PC-3 (cell line): Measurements from ENCODE around the gene KIF20A. TPM values are rescaled to one million over a fixed set of nuclear protein-coding genes. Genes with fewer than 3 reads are reported as not detected.
"Not testable (repeated sequence)": the region's sequence is repeated elsewhere in the genome, so short reads cannot be mapped to it uniquely, and the experiment has no call there.

Source experiments
- ATAC-seq: fragments of 200-7000 bp; cut with Tn5 transposase; 2 replicates; pipeline ENCODE4 v1.9.1; 2020; ENCODE audit warnings: mild to moderate bottlenecking, moderate library complexity
- BruUV-seq: library from RNA; stranded (reverse); fragments of 400-500 nt; replicated peaks from 2 replicates; lab custom pipeline; 2021; lab: Mats Ljungman, UMichigan
- CTCF ChIA-PET: fragments of 300-600 bp; sonication (Branson Sonifier 250); formaldehyde crosslinking; loops from one replicate; lab custom pipeline; 2022; ENCODE audit warnings: antibody characterized with exemption; lab: Charles Lee
- POLR2A ChIA-PET: fragments of 300-600 bp; sonication (Branson Sonifier 250); formaldehyde crosslinking; loops from one replicate; lab custom pipeline; 2022; ENCODE audit warnings: antibody characterized with exemption; ENCODE audit not compliant: unreplicated experiment; lab: Charles Lee
- DNase-seq: peaks from one replicate; pipeline ENCODE4 v3.0.0-alpha.2; 2015
- H2AFZ ChIP-seq: fragments of 300-600 bp; sonication (generic); 2 replicates; pipeline ENCODE4 v1.6.0; 2016; ENCODE audit warnings: antibody characterized with exemption, low read length
- H3F3A ChIP-seq: fragments of 300-600 bp; sonication (generic); one replicate; pipeline ENCODE4 v1.6.0; 2017; ENCODE audit warnings: antibody characterized with exemption, low read length, control low read depth, mild to moderate bottlenecking; ENCODE audit not compliant: unreplicated experiment
- H3K27ac ChIP-seq: fragments of 300-600 bp; sonication (generic); 2 replicates; pipeline ENCODE4 v1.5.1; 2016; ENCODE audit warnings: mild to moderate bottlenecking, low read length
- H3K27me3 ChIP-seq: fragments of 300-600 bp; sonication (generic); 2 replicates; pipeline ENCODE4 v1.6.1; 2016; ENCODE audit warnings: low read length, mixed read lengths
- H3K36me3 ChIP-seq: fragments of 300-600 bp; sonication (generic); 2 replicates; pipeline ENCODE4 v1.6.1; 2016; ENCODE audit warnings: low read depth, mixed run types, low read length, mixed read lengths
- H3K4me1 ChIP-seq: fragments of 300-600 bp; sonication (generic); 2 replicates; pipeline ENCODE4 v1.5.1; 2016; ENCODE audit warnings: low read length; ENCODE audit not compliant: insufficient read depth
- H3K4me2 ChIP-seq: fragments of 300-600 bp; sonication (generic); 2 replicates; pipeline ENCODE4 v1.6.0; 2016; ENCODE audit warnings: low read length
- H3K4me3 ChIP-seq: fragments of 300-600 bp; sonication (generic); 2 replicates; pipeline ENCODE4 v1.5.1; 2016; ENCODE audit warnings: mild to moderate bottlenecking, low read length, mixed read lengths
- H3K79me2 ChIP-seq: fragments of 300-600 bp; sonication (generic); 2 replicates; pipeline ENCODE4 v1.6.1; 2017; ENCODE audit warnings: low read length, mixed read lengths
- H3K9ac ChIP-seq: fragments of 300-600 bp; sonication (generic); 2 replicates; pipeline ENCODE4 v1.6.0; 2016; ENCODE audit warnings: mild to moderate bottlenecking, low read length
- H3K9me2 ChIP-seq: fragments of 300-600 bp; sonication (generic); replicated peaks from 2 replicates; pipeline ENCODE4 v1.6.1; 2016; ENCODE audit warnings: mixed run types, low read length, mixed read lengths
- H3K9me3 ChIP-seq: fragments of 300-600 bp; sonication (generic); 2 replicates; pipeline ENCODE4 v1.6.1; 2016; ENCODE audit warnings: low read length, mixed read lengths
- H4K20me1 ChIP-seq: fragments of 300-600 bp; sonication (generic); 2 replicates; pipeline ENCODE4 v1.6.1; 2016; ENCODE audit warnings: low read length, mixed read lengths
- EZH2 ChIP-seq: fragments of 300-600 bp; sonication (generic); IDR thresholded peaks from one replicate; pipeline ENCODE4 v1.6.1; 2017; ENCODE audit warnings: antibody characterized with exemption, mild to moderate bottlenecking, low read length; ENCODE audit not compliant: unreplicated experiment
- EZH2phosphoT487 ChIP-seq: fragments of 300-600 bp; sonication (generic); IDR thresholded peaks from 2 replicates; pipeline ENCODE4 v1.6.1; 2018; ENCODE audit warnings: mild to moderate bottlenecking, antibody characterized with exemption, low read length, borderline replicate concordance
- intact Hi-C: fragments of 100-400 bp; cut with micrococcal nuclease; formaldehyde crosslinking; loops from 2 replicates; pipeline ENCODE4 v1.9.0; 2023
- total RNA-seq: library from RNA; depleted of rRNA; stranded (reverse); fragments of >200 nt; gene quantifications from 2 replicates; pipeline ENCODE4 v1.2.3, GENCODE V29; 2014
- TF ChIP-seq, protein P1 (sequence below): fragments of 300-600 bp; sonication (generic); conservative IDR thresholded peaks from 2 replicates; pipeline ENCODE4 v1.5.1; 2017; ENCODE audit warnings: antibody characterized with exemption, low read depth, mild to moderate bottlenecking, low read length

KIF20A gene
- total RNA-seq, 1 experiment from 2014 or later, result 55.5 TPM

DNA sequence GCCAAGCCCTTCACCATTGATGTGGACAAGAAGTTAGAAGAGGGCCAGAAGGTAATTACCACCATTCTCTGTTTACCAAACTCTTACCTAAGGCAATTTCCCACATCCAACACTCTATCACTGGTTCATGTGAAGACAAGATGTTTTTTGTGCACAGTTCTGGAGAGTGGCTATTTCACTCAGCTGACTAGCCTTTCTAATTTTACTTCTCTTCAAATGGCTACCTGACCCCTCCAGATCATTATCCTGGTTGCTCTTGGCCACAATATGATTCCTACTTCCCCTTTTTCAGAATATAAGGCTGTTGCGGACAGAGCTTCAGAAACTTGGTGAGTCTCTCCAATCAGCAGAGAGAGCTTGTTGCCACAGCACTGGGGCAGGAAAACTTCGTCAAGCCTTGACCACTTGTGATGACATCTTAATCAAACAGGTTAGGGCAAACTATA is 7.1 kb downstream of the KIF20A start:
- Histone ChIP-seq H3K9ac (no peak overlapping the region), H3K9me2 (no peaks in the 10 kb centered on the region), H3K27me3 (no peaks in the 10 kb centered on the region), H3K79me2 (peaks cover 9% of the 10 kb centered on the region), H3K27ac (no peak overlapping the region), H3K36me3 (peaks cover 79% of the 10 kb centered on the region), H4K20me1 (peaks cover 3% of the 10 kb centered on the region; the same call in 1 of the 2 replicates), H3K4me1 (peaks cover 2% of the 10 kb centered on the region), H3K4me2 (no peak overlapping the region), H2AFZ (no peak overlapping the region), H3K9me3 (no peaks in the 10 kb centered on the region), H3F3A (no peaks in the 10 kb centered on the region), H3K4me3 (no peak overlapping the region)
- no TSS peak for BruUV-seq
- CTCF ChIA-PET, result interaction anchor here (0.5 kb wide), 1 partner anchor 117 kb away, joined by 6 read pairs; no protein-coding TSS in a partner anchor
- ATAC-seq (no peak), DNase-seq (no peak)
- TF ChIP-seq EZH2phosphoT487 (no peak), EZH2 (no peak)
- TF ChIP-seq, protein P1, sequence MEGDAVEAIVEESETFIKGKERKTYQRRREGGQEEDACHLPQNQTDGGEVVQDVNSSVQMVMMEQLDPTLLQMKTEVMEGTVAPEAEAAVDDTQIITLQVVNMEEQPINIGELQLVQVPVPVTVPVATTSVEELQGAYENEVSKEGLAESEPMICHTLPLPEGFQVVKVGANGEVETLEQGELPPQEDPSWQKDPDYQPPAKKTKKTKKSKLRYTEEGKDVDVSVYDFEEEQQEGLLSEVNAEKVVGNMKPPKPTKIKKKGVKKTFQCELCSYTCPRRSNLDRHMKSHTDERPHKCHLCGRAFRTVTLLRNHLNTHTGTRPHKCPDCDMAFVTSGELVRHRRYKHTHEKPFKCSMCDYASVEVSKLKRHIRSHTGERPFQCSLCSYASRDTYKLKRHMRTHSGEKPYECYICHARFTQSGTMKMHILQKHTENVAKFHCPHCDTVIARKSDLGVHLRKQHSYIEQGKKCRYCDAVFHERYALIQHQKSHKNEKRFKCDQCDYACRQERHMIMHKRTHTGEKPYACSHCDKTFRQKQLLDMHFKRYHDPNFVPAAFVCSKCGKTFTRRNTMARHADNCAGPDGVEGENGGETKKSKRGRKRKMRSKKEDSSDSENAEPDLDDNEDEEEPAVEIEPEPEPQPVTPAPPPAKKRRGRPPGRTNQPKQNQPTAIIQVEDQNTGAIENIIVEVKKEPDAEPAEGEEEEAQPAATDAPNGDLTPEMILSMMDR, result no peak
- intact Hi-C loops, result no loop called here
- POLR2A ChIA-PET, result interaction anchor here (0.5 kb wide), 1 partner anchor 8 kb away, joined by 11 read pairs; no protein-coding TSS in a partner anchor

DNA sequence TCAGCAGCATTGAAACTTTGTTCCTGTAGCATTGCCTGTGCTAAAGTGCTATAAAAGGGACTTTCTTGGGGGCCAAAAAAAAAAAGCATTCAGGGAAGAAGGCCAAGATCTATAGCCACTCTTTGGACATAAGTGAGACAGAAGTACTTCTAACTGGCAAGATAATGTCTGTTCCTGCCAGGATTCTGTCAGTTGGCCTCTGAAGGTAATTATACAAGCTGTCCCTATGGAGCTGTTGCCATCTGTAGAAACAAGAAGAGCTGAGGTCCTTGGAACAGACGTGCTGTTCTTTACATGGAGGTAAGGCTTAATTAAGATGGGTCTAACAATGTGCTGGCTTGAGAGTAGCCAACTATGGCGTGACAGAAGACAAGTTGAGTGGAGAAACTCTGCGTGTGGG is 9.7 kb downstream of the KIF20A start:
- ChIA-PET CTCF (no interaction called here), POLR2A (no interaction called here)

GRCh38 chr5:138192826-138193225 is 13.9 kb downstream of the KIF20A start:
- no peaks in the 10 kb centered on the region for H3K9me2 ChIP-seq
- no peaks in the 10 kb centered on the region for H3F3A ChIP-seq
- H3K36me3 ChIP-seq, result peaks cover 17% of the 10 kb centered on the region; the same call in 1 of the 2 replicates
- no peak overlapping the region for H3K27ac ChIP-seq
- no peak overlapping the region for H2AFZ ChIP-seq
- TF ChIP-seq, protein P1, result no peak
- TF ChIP-seq EZH2phosphoT487 (no peak), EZH2 (no peak)
- ChIA-PET CTCF (no interaction called here), POLR2A (no interaction called here)
- H3K27me3 ChIP-seq, result no peaks in the 10 kb centered on the region
- H3K9me3 ChIP-seq, result no peaks in the 10 kb centered on the region
- H3K4me3 ChIP-seq, result no peak overlapping the region
- H3K79me2 ChIP-seq, result no peaks in the 10 kb centered on the region
- no peak overlapping the region for H3K9ac ChIP-seq
- H3K4me2 ChIP-seq, result no peak overlapping the region
- BruUV-seq, result no TSS peak
- H4K20me1 ChIP-seq, result no peaks in the 10 kb centered on the region
- ATAC-seq, result no peak
- DNase-seq, result no peak
- intact Hi-C loops, result no loop called here
- H3K4me1 ChIP-seq, result no peaks in the 10 kb centered on the region

More for the DNA sequence above, 9.7 kb downstream of the KIF20A start:
- Histone ChIP-seq H3K36me3 (peaks cover 53% of the 10 kb centered on the region), H3K9ac (no peak overlapping the region), H3K79me2 (no peaks in the 10 kb centered on the region), H4K20me1 (no peaks in the 10 kb centered on the region), H3K9me3 (no peaks in the 10 kb centered on the region), H3K4me2 (no peak overlapping the region), H3K27me3 (no peaks in the 10 kb centered on the region), H3K9me2 (no peaks in the 10 kb centered on the region), H3K4me3 (no peak overlapping the region), H3K4me1 (no peaks in the 10 kb centered on the region), H3K27ac (no peak overlapping the region), H3F3A (no peaks in the 10 kb centered on the region), H2AFZ (no peak overlapping the region)
- DNase-seq (no peak), ATAC-seq (no peak)
- BruUV-seq, result no TSS peak
- TF ChIP-seq EZH2 (no peak), EZH2phosphoT487 (no peak)
- TF ChIP-seq, protein P1, result no peak
- intact Hi-C loops, result no loop called here

GRCh38 chr5:138193859-138194258 is 14.9 kb downstream of the KIF20A start:
- H3K79me2 ChIP-seq, H3K4me1 ChIP-seq, CTCF ChIA-PET, POLR2A ChIA-PET, ATAC-seq, H3K27me3 ChIP-seq, H3K4me3 ChIP-seq, H3K4me2 ChIP-seq, H2AFZ ChIP-seq, intact Hi-C loops, H3K36me3 ChIP-seq, DNase-seq, BruUV-seq, H4K20me1 ChIP-seq, H3K9me3 ChIP-seq, H3K27ac ChIP-seq, H3F3A ChIP-seq, H3K9me2 ChIP-seq, H3K9ac ChIP-seq: not testable (repeated sequence)
